Measurements from ENCODE around the gene GPC6.

The GPC6 gene

DNA sequence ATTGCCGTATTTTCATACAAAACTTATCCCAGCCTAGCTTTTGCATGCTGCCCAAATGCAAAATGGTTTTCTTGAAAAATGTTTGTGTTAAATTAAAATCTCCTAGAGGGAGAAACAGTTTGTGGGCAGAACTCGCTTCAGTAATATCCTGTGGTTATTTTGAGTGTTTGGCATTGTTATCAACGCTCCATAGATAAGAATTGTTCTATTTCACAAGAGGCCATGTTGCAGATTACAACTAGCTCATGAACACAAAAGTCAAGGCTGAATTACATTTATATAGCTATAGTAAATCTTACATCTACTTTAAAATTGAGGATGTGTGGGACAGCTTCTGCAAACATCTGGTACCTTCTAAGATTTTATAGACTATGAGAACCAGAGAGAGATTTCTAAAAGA, 805.0 kb downstream of the GPC6 start:
- no peaks in the 10 kb centered on the region for H4K20me1 ChIP-seq (ENCODE audit: insufficient read depth, low read length)
- H3K4me1 ChIP-seq (ENCODE audit: low read length): no peaks in the 10 kb centered on the region
- no peaks in the 10 kb centered on the region for H3K9me3 ChIP-seq (replicated peaks; ENCODE audit: insufficient read depth, low read length)
- H3K36me3 ChIP-seq (replicated peaks; ENCODE audit: insufficient read depth, low read length): no peaks in the 10 kb centered on the region
- H3F3A ChIP-seq (ENCODE audit: insufficient read depth, low read length): no peaks in the 10 kb centered on the region
- DNase-seq: no peak
- no peak overlapping the region for H3K27ac ChIP-seq (ENCODE audit: low read length)
- no peak overlapping the region for H2AFZ ChIP-seq (ENCODE audit: low read length)
- H3K9me2 ChIP-seq (replicated peaks; ENCODE audit: insufficient read depth, low read length): no peaks in the 10 kb centered on the region
- H3K9ac ChIP-seq (ENCODE audit: low read length): no peak overlapping the region
- no peak overlapping the region for H3K4me2 ChIP-seq (ENCODE audit: low read depth, low read length)
- H3K4me3 ChIP-seq (ENCODE audit: low read length): no peak overlapping the region
- no peak for TF ChIP-seq EZH2 (optimal IDR thresholded peaks at IDR 0.05; ENCODE audit: low read depth, low read length)
- TF ChIP-seq CTCF (IDR thresholded peaks at IDR 0.05; ENCODE audit: low read length): no peak
- TF ChIP-seq EZH2phosphoT487 (IDR thresholded peaks at IDR 0.05; ENCODE audit: low read length): no peak
- H3K27me3 ChIP-seq (replicated peaks; ENCODE audit: insufficient read depth, low read length): no peaks in the 10 kb centered on the region
- H3K79me2 ChIP-seq (ENCODE audit: low read length): no peaks in the 10 kb centered on the region

GRCh38 chr13:94033098-94033497, 806.5 kb downstream of the GPC6 start:
- H4K20me1 ChIP-seq (ENCODE audit: insufficient read depth, low read length): no peaks in the 10 kb centered on the region
- TF ChIP-seq CTCF (IDR thresholded peaks at IDR 0.05; ENCODE audit: low read length): no peak
- no peak for TF ChIP-seq EZH2 (optimal IDR thresholded peaks at IDR 0.05; ENCODE audit: low read depth, low read length)
- TF ChIP-seq EZH2phosphoT487 (IDR thresholded peaks at IDR 0.05; ENCODE audit: low read length): no peak
- no peak overlapping the region for H3K4me2 ChIP-seq (ENCODE audit: low read depth, low read length)
- no peak overlapping the region for H3K27ac ChIP-seq (ENCODE audit: low read length)
- DNase-seq: no peak
- H3K9me2 ChIP-seq (replicated peaks; ENCODE audit: insufficient read depth, low read length): no peaks in the 10 kb centered on the region
- H3K27me3 ChIP-seq (replicated peaks; ENCODE audit: insufficient read depth, low read length): no peaks in the 10 kb centered on the region
- no peaks in the 10 kb centered on the region for H3K4me1 ChIP-seq (ENCODE audit: low read length)
- no peak overlapping the region for H2AFZ ChIP-seq (ENCODE audit: low read length)
- no peaks in the 10 kb centered on the region for H3K79me2 ChIP-seq (ENCODE audit: low read length)
- no peaks in the 10 kb centered on the region for H3K9me3 ChIP-seq (replicated peaks; ENCODE audit: insufficient read depth, low read length)
- H3K9ac ChIP-seq (ENCODE audit: low read length): no peak overlapping the region
- no peak overlapping the region for H3K4me3 ChIP-seq (ENCODE audit: low read length)
- H3F3A ChIP-seq (ENCODE audit: insufficient read depth, low read length): no peaks in the 10 kb centered on the region
- H3K36me3 ChIP-seq (replicated peaks; ENCODE audit: insufficient read depth, low read length): no peaks in the 10 kb centered on the region

GRCh38 chr13:94033830-94034642, 807.4 kb downstream of the GPC6 start:
- DNase-seq: no peak
- H3K36me3 ChIP-seq (replicated peaks; ENCODE audit: insufficient read depth, low read length): no peaks in the 10 kb centered on the region
- no peak overlapping the region for H2AFZ ChIP-seq (ENCODE audit: low read length)
- no peak overlapping the region for H3K4me3 ChIP-seq (ENCODE audit: low read length)
- no peaks in the 10 kb centered on the region for H4K20me1 ChIP-seq (ENCODE audit: insufficient read depth, low read length)
- no peaks in the 10 kb centered on the region for H3K79me2 ChIP-seq (ENCODE audit: low read length)
- no peak overlapping the region for H3K27ac ChIP-seq (ENCODE audit: low read length)
- no peaks in the 10 kb centered on the region for H3F3A ChIP-seq (ENCODE audit: insufficient read depth, low read length)
- H3K27me3 ChIP-seq (replicated peaks; ENCODE audit: insufficient read depth, low read length): no peaks in the 10 kb centered on the region
- TF ChIP-seq CTCF (IDR thresholded peaks at IDR 0.05; ENCODE audit: low read length) (no peak), EZH2phosphoT487 (IDR thresholded peaks at IDR 0.05; ENCODE audit: low read length) (no peak), EZH2 (optimal IDR thresholded peaks at IDR 0.05; ENCODE audit: low read depth, low read length) (no peak)
- no peaks in the 10 kb centered on the region for H3K4me1 ChIP-seq (ENCODE audit: low read length)
- H3K9me2 ChIP-seq (replicated peaks; ENCODE audit: insufficient read depth, low read length): no peaks in the 10 kb centered on the region
- H3K9me3 ChIP-seq (replicated peaks; ENCODE audit: insufficient read depth, low read length): no peaks in the 10 kb centered on the region
- no peak overlapping the region for H3K4me2 ChIP-seq (ENCODE audit: low read depth, low read length)
- no peak overlapping the region for H3K9ac ChIP-seq (ENCODE audit: low read length)
